HEK293 (cell line): ENCODE measurements around the gene HOXA11.

ENCODE experiments used
- ZBTB8A ChIP-seq: fragments of 450-650 bp; formaldehyde crosslinking; IDR thresholded peaks from 2 replicates; pipeline ENCODE4 v1.5.1; 2016; ENCODE audit warnings: missing biosample characterization, missing genetic modification characterization
- ZNF350 ChIP-seq: fragments of 450-650 bp; formaldehyde crosslinking; IDR thresholded peaks from 2 replicates; pipeline ENCODE4 v1.5.0; 2017; ENCODE audit warnings: missing biosample characterization, mild to moderate bottlenecking, missing genetic modification characterization
- TF ChIP-seq, protein P1 (sequence below): fragments of 450-650 bp; formaldehyde crosslinking; IDR thresholded peaks from 2 replicates; pipeline ENCODE4 v1.5.1; 2016; ENCODE audit warnings: missing biosample characterization, missing genetic modification characterization
- TF ChIP-seq, protein P2 (sequence below): fragments of 450-650 bp; IDR thresholded peaks from 2 replicates; pipeline ENCODE4 v1.5.1; 2018; ENCODE audit warnings: missing biosample characterization, mild to moderate bottlenecking, missing genetic modification characterization
- TF ChIP-seq, protein P3 (sequence below): IDR thresholded peaks from 2 replicates; pipeline ENCODE4 v1.6.1; 2011; ENCODE audit warnings: mild to moderate bottlenecking, low read depth, low read length, borderline replicate concordance

DNA sequence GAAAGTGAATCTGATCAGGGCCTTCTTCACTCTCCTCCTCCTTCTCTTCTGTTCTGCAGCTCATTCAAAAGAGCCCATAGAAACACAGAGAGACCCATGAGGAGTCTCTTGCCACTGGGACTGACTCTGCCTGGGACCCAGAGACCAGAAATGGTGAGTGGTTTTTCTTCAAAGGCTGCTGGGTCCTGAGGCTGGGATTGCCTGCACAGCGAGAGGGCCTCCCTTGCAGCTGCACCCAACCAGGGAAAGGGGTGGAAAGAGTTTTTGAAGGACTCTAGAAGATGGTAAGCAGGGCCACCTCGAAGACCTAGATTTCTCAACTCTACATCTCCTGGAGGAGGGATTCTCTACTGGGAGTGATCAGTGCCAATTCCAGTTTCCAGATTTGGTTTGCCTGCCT is 30.3 kb upstream of the HOXA11 start:
- TF ChIP-seq, protein P1, sequence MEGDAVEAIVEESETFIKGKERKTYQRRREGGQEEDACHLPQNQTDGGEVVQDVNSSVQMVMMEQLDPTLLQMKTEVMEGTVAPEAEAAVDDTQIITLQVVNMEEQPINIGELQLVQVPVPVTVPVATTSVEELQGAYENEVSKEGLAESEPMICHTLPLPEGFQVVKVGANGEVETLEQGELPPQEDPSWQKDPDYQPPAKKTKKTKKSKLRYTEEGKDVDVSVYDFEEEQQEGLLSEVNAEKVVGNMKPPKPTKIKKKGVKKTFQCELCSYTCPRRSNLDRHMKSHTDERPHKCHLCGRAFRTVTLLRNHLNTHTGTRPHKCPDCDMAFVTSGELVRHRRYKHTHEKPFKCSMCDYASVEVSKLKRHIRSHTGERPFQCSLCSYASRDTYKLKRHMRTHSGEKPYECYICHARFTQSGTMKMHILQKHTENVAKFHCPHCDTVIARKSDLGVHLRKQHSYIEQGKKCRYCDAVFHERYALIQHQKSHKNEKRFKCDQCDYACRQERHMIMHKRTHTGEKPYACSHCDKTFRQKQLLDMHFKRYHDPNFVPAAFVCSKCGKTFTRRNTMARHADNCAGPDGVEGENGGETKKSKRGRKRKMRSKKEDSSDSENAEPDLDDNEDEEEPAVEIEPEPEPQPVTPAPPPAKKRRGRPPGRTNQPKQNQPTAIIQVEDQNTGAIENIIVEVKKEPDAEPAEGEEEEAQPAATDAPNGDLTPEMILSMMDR (tag by site-specific recombination), result no peak
- TF ChIP-seq, protein P2, sequence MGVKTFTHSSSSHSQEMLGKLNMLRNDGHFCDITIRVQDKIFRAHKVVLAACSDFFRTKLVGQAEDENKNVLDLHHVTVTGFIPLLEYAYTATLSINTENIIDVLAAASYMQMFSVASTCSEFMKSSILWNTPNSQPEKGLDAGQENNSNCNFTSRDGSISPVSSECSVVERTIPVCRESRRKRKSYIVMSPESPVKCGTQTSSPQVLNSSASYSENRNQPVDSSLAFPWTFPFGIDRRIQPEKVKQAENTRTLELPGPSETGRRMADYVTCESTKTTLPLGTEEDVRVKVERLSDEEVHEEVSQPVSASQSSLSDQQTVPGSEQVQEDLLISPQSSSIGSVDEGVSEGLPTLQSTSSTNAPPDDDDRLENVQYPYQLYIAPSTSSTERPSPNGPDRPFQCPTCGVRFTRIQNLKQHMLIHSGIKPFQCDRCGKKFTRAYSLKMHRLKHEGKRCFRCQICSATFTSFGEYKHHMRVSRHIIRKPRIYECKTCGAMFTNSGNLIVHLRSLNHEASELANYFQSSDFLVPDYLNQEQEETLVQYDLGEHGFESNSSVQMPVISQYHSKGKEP (tag by site-specific recombination), result no peak
- TF ChIP-seq ZBTB8A (tag by site-specific recombination) (no peak), ZNF350 (no peak)
- TF ChIP-seq, protein P3, sequence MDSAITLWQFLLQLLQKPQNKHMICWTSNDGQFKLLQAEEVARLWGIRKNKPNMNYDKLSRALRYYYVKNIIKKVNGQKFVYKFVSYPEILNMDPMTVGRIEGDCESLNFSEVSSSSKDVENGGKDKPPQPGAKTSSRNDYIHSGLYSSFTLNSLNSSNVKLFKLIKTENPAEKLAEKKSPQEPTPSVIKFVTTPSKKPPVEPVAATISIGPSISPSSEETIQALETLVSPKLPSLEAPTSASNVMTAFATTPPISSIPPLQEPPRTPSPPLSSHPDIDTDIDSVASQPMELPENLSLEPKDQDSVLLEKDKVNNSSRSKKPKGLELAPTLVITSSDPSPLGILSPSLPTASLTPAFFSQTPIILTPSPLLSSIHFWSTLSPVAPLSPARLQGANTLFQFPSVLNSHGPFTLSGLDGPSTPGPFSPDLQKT, result no peak
